Glomerular visceral epithelial cell (primary cell): ENCODE results near the gene ARHGEF16.

Source experiments
- DNase-seq: peaks from one replicate; pipeline ENCODE4 v3.0.0-alpha.2; 2016; ENCODE audit errors: extremely low spot score

ARHGEF16 gene

DNA sequence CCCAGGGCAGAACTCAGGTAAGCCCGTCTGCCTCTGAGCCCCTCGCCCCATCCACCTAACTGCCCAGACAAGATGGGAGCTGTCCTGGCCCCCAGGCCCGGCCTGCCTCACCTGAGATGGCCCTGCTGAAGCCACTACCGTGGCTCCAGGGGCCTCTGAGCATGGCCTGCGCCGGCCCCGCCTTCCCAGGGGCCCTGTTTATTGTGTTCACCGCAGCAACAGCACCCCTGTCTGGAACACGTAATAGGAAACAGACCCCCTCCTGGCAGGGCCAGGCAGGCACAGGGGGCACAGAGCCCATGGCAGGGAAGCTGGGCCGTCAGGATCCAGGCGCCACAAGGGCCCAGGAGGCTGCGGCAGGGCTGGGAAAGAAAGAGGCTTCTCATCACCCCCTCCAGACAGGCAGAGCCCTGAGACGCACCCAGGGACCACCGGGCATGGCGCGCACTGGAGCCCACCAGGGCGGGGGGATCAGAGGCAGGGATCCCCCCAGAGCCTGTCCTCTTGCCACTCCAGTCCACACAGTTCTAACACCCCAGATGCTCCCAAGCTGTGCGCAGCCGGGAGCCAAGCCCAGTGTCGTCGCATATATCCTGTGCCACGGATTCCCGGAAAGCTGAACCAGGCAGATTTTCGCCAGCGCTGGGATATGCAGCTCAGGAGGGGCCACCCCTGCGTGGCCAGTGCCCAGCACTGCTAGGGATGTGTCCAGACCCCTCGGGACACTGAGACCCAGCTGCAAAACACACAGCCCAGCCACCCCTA lies 62.6 kb downstream of the ARHGEF16 start:
- no peak for DNase-seq

DNA sequence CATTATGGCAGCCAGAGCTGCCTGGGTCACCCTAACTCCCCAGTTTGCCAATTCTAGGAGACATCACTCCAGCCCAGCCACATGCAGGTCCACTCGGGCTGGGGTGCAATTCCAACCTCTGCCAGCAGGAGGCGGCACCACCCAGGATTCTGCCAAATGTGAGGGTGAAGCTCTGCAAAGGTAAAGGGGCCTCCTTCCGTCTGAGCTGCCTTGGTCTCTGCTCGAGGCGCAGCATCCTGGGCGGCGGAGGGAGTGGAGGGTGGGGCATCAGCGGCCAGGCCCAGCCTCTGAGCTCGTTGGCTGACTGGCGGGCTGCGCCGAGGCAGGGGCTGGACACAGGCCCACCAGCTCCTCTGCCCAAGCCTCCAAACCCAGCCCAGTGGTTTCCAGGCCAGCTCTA lies 63.8 kb downstream of the ARHGEF16 start:
- DNase-seq, result no peak

DNA sequence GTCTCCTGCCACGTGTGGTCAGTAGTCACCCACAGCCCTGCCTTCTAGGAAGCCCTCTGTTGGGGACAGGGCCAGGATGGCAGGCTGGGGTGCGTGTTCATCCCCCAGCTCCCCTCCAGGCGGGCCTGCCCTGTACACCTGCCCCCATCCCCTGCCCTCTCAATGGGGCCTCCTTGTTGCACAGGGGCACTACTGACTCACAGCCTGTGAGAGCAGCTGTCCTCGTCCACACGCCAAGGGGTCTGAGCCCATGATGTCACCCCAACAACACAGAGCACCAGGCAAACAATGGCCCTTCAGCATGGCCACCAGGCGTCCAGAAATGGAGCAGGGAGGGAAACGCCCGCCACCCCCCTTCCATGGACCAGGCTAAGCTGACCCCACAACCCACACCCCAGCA lies 64.3 kb downstream of the ARHGEF16 start:
- no peak for DNase-seq

DNA sequence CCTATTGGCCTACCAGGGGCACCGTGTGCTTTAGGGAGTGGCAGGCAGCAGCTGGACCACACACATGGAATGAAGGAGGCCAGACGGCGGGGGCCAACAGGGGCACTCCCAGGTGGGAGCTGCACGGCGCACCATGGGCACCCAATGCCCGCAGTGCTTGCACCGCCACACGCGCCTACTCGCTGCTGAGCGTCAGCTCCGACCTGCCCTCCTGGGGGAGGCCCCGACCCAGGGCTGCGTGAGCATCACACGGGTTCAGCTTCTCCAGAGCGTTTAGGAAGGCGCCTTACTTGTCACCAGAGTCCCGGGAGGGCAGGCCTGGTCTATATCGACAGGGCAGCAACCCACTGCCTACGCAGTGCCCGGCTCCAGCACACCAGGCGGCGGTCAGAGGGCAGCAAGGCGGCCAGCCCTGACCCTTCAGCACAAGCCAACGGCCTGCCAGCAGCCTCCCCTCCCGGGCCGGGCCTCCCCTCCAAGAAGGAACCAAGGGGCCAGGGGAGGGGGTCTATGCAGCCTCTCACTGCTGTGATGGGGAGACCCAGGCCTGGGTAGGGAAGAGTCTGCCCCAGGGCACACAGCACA lies 64.9 kb downstream of the ARHGEF16 start:
- no peak for DNase-seq

DNA sequence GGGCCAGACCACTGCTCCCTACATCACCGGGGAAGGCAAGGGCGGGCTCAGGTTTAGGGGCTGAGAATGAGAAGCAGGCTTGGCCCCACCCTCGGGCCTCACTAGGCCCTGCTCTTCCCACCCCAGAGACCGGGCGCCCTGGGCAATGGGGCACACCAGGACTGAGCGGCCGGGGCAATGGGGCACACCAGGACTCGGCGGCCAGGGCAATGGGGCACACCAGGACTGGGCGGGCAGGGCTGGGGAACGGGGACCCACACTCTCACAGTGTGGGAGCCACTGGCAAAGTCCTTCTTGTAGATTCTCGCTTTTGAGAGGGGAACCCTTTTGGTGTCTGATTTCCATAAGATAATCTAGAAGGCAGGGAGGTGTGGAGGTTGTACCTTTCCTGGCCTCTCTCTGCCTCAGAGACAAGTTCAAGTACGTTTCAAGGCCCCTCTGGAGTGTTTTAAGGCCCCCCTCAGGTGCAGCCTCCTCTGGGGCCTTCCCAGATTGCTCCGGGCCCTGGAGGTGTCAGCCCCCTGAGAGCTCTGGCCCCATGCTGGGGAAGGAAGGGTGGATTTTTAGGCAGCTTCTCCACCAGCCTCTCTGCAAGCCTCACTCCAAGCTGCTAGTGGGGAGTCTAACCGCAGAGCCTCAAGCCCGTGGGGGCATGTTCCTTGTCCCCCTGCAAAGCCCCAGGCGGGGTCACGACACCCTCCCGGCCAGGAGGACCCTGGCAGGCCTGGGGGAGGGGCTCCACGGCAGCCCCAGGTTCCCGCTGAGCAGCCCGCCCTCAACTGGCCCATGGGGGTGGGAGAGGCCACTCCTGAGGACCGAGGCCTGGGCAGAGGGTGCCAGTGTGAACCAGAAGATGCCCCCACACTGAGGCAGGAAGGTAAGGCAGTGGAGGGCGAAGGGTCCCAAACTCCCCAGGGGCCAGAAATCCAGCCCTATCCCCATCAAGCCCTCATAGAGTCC lies 66.2 kb downstream of the ARHGEF16 start:
- DNase-seq, result no peak

DNA sequence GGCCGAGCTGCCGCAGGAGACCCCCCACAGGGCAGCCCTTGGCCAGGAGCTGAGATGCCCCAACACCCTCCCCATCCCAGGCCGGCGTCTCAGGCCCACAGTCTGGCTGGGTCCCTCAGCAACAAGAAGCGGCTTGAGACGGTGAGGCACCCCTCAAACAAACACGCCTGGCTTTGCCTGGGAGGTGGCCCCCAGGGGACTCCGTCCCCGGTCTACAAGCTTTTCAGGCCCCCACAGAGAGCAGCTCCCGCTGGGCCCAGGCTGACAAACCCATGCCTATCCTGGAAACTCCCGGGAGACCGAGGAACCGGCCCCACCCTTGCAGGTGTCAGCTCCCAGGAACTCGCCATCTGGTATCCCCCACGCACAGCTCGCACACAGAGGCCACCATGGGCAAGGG lies 67.0 kb downstream of the ARHGEF16 start:
- DNase-seq, result no peak

DNA sequence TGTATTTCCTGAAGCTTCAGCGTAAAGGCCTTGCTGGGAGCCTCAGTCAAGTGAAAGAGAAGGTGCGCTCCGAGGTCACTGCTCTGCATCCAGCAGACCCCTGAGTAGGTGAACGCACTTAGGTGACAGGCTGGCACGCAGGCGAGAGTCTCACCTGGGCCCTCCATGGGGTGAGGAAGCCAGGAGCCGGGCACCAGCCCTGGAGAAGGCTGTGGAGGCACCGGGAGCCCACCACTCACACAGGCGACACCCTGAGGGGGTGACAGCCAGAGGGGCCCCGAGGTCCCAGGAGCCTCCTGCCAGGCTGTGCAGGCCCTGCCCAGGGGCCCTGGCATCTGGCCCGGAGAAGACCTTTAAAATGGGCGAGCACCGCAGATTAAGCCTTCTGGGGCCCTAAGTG lies 67.6 kb downstream of the ARHGEF16 start:
- no peak for DNase-seq

DNA sequence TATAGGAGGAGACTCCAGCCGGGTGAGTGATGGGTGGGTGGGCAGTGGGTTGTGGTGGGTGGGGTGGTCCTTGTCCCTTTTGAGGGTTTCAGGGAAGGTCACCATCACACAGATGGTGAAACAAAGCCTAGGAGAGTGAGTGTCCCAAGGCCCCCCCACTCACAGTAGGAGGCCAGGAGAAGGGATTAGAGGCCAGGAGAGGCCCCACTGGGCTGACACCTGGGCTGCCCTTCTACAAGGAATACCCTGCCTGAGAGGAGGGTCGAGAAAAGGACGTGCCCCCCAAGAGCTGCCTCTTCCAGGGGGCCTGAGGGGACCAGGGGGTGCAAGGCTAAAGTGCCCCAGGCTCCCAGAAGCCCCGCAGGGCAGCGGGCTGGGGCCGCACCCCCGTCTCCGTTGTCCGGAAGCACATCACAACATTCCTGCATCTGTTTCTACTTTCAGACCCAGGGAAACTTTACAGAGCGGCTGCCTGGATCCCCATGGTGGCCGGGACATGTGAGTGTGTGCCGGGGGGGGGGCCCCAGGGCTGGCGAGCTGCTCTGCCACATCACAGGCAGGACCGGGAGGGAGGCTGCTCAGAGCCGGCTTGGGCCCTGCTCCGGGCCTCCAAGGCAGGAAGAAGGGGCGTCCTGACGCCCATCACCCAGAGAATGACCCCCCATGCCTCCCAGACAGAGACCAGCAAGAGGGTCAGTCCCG lies 68.2 kb downstream of the ARHGEF16 start:
- DNase-seq, result no peak

DNA sequence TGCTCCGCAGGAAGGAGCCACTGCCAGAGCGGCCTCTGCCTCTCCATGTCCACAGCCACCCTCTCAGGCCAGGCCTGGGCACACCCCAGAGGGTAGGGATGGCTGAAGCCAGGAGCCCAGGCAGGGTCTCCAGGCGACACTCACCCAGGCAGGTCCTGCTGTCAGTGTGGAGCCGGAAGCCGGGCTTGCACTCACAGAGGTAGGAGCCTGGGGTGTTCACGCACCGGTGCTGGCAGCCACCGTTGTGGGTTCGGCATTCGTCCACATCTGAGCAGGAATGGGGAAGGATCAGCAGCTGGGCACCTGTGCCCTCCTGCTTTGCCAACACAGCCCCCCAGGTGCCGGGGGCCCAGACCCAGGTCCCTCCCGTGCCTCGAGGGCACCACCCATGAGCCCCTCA lies 69.5 kb downstream of the ARHGEF16 start:
- DNase-seq, result no peak

DNA sequence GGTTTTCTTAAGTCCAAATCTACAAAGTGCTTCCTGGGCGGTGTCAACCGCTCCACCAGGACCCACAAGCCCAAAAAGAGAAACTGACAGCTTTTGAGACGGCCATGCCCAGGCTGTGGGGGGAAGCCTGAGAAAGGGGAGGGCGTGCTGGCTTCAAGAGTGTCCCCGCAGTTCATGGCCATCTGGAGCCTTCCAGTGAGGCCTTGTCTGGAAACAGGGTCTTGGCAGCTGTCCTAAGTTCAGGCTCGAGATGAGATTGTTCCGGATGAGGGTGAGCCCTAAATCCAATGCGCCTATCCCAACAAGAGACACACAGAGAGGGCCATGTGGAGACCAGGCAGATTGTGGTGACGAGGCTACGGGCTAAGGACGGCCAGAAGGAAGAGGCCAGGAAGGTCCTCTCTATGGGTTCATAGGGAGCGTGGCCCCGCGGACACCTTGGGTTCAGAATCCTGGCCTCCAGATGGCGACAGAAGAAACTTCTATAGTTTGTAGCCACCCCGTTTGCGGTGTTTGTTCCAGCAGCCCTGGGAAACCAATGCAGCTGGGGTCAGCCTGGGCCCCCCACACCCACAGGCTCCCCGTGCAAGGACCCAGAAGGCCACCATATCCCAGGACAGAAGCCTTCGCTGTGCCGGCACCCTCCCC lies 70.2 kb downstream of the ARHGEF16 start:
- no peak for DNase-seq

DNA sequence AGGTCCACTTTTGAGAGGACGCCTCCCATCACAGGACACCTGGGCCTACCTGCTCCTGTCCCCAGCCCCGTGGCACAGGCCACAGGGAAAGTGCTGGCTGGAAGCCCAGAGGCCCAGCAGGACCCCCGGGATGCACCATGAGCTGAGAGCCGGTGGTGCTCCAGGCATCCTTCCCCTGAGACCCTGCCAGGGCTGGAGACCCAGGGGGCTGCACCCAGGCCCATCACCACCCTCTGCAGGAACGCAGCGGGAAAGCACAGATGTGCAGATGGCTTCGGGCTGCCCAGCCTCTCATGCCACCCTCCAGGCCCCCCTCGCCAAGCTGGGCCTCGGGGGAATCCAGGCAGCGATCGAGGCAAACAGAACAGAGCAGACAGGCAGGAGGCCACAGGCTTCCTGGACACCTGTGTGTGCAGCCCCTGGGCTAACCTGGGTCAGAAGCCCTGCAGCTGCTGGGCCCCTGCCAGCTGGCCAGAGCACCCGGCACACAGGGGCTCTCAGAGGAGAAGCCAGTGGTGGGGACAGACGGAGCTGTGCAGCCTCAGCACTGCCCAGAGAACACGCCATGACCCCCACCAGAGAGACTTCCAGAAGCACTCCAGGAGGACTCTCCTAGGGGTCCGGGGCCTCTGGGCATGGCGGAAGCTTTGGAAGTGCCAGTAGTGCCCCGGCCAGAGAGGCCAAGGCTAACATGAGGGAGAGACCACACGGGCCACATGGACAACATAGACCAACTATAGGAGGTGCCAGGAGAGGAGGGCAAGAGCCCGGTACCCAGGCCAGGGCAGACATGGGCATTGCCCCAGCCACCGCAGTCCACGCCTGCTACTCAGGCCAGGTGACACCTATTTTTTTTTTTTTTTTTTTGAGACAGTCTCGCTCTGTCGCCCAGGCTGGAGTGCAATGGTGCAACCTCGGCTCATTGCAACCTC lies 71.4 kb downstream of the ARHGEF16 start:
- DNase-seq, result no peak

DNA sequence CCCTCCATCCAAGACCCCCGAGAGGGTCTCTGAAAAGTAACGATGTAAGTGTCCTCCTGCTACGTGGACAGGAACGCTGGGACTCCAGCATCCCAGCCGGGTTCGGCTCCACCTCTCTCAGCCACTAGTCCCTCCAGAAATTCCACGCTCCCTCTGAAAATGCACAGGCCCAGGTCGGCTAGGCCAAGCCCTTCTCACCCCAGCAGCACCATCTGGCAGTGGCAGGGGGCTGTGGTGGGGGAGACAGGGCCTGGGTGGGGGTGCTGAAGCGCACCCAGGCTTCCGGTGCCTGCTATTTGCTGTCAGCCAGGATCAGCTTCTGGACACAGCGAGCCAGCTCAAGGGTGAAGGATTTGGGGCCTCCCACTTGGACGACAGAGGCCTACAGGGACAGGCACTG lies 73.3 kb downstream of the ARHGEF16 start:
- DNase-seq, result no peak

DNA sequence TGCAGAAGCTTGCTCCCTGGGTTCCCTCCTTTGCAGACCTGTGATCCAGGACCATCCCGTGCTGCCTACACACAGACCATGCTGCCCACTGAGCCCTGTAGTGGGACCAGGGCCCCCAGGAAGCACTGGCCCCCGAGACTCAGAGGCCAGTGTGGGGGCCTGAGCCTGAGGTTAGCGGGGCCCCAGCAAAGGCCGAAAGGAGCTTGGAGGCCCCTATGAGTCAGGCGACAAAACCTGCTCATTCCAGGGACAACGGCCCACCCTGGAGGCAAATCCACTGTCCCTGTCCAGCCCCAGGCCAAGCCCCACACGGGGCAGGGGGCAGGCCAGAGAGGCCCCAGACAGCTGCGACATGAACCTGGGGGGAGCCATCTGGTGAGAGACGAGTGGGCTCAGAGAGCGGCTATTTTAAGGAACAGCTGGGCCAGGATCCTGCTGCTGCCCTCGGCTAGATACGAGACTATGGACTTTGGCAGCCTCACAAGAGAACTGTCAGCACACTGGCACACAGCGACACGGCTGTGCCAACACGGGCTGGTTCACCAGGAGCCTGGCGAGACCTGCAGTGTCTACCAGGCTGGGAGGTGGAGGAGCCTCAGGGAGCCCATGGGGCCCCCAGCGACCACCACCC lies 74.7 kb downstream of the ARHGEF16 start:
- no peak for DNase-seq

DNA sequence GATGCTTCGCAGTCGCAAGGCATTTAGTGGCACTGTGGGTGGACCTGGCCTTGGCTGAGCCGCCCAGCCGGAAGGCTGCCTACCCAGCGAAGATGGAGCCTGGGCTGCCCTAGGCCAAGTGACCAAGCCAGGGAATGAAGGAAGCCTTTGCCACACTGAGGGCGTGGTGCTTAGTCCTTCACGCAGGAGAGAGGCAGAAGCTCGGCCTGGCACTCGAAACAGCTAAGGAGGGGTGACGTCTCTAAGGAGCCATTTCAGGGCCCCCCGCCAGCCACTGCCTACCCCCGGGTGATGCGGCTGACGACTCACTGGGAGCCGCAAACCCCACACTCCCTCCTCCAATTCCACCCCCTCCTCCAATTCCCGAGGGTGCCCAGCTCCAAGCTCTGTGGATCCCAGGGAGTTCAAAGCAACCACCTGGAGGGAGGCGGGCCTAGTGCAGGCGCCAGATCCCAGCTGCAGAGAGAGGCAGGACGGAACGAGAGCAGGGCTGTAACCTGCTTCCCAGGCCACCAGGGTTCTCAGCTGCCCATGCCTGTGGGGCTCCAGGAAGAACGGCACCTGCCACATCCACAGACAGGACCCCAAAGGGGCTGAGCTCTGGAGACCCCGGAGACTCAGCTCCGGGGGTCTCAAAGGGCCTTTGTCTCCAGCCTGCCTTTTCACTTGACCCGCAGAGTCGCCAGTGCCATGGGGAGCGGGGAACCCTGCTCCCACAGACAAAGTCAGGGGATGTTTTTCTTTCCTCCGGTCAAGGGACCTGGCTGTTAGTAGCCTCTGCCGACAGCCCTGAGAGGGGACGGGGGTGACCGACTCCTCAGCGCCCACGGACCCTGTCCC lies 75.8 kb downstream of the ARHGEF16 start:
- DNase-seq, result peak; percentile 56
